Subcutaneous adipose tissue (tissue), 4 donors: ENCODE results near the gene NCBP3. TPM values are rescaled to one million over a fixed set of nuclear protein-coding genes. Genes with fewer than 3 reads are reported as not detected.

Experiments used
- total RNA-seq, 4 donors: library from RNA; depleted of rRNA; stranded (reverse); fragments of >200 nt; gene quantifications; one replicate each; pipeline ENCODE4 v1.1.0, GENCODE V29; 2016
- TF ChIP-seq, protein P1 (sequence below): fragments of 450-650 bp; IDR thresholded peaks from one replicate; pipeline ENCODE4 v1.5.1; 2016; ENCODE audit warnings: low read depth, mild to moderate bottlenecking, control low read depth, antibody characterized with exemption, moderate library complexity

NCBP3 gene
- total RNA-seq, 4 donors from 2014 or later, result 21.6 to 26.4 (median 23.6) TPM

DNA sequence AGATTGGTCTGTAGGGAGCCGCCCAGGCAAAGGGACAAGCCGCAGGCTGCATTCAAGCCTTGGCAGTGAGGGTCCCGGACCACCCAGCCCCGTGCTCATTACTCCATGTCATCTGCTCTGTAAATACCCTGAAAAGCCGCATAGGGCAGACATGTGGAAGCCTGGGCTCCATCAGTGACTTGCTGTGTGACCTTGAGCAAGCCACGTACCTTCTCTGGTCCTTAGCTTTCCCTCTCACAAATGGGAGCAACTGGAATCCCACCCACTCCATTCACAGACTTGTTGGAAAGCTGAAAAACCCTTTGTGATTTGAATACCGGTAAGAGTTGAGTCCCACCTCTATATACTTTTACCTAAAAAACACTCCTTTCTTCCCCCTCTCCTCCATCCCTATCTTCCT is 34.9 kb upstream of the NCBP3 start:
- TF ChIP-seq, protein P1, sequence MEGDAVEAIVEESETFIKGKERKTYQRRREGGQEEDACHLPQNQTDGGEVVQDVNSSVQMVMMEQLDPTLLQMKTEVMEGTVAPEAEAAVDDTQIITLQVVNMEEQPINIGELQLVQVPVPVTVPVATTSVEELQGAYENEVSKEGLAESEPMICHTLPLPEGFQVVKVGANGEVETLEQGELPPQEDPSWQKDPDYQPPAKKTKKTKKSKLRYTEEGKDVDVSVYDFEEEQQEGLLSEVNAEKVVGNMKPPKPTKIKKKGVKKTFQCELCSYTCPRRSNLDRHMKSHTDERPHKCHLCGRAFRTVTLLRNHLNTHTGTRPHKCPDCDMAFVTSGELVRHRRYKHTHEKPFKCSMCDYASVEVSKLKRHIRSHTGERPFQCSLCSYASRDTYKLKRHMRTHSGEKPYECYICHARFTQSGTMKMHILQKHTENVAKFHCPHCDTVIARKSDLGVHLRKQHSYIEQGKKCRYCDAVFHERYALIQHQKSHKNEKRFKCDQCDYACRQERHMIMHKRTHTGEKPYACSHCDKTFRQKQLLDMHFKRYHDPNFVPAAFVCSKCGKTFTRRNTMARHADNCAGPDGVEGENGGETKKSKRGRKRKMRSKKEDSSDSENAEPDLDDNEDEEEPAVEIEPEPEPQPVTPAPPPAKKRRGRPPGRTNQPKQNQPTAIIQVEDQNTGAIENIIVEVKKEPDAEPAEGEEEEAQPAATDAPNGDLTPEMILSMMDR, result no peak

DNA sequence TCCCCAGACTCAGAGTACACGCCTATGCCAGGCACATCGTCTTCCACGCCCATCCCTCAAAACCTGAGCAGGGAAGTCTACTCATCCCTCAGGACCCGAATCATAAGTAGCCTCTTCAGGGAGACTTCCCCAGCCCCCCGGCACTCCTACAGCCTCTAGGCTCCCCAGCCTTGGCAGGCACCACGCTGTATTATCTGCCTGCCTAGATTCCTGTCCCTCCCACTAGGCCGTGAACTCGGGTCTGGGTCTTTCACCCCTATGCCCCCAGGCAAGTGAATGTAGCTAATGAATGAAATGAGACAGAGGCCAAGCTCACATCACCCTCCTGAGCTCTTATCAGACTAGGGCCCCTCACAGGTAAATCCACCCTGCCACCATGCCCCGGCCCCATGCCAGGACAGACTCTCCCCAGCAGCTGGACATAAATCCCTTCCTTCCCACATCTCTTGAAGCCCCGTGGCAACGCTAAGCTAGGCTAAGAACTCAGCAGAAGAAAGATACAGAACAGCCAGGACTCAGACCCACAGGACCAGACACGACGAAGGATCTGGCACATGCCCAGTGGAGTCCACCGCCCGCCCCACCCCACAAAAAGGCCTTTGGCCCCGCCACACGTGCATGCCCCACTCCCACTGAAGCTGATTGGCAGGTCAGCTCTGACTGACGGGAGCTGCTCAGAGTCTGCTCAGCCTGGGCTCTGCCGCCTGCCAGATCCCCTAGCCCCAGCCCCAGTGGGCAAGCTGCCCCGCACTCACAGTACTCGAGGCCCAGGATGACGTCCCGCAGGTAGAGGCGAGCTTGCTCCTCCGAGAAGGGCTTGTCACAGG is 33.8 kb upstream of the NCBP3 start:
- TF ChIP-seq, protein P1, result no peak

- TF ChIP-seq, protein P1, result no peak
Observed at GRCh38 chr17:3879186-3879585, 33.1 kb upstream of the NCBP3 start.

GRCh38 chr17:3877220-3877619 is 31.2 kb upstream of the NCBP3 start:
- TF ChIP-seq, protein P1, result no peak

DNA sequence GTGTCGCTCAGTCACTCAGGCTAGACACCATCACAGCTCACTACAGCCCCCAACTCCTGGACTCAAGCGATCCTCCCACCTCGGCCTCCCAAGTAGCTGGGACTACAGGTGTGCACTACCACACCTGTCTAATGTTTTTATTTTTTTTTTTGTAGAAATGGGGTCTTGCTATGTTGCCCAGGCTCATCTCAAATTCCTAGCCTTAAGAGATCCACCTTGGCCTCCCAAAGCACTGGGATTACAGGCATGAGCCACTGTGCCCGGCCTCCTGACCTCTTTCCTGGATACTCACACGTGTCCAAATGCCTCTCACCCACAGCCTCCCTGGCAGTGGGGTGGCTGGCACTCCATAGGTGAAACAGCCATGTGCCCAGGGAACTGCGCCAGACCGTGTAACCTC is 29.3 kb upstream of the NCBP3 start:
- TF ChIP-seq, protein P1, result no peak

- TF ChIP-seq, protein P1, result no peak
Observed at GRCh38 chr17:3873862-3874261, 27.8 kb upstream of the NCBP3 start.

- TF ChIP-seq, protein P1, result no peak
Observed at GRCh38 chr17:3870871-3871306, 24.8 kb upstream of the NCBP3 start.
